ENCODE data around the gene ATG101.

- TF ChIP-seq TAF1 (IDR thresholded peaks at IDR 0.05; ENCODE audit: borderline replicate concordance, insufficient read depth, low read length) (no peak), POLR2AphosphoS5 (IDR thresholded peaks at IDR 0.05; ENCODE audit: low read depth, low read length) (no peak), REST (IDR thresholded peaks at IDR 0.05; ENCODE audit: insufficient read depth in 1 of 2, low read depth in 2 of 2, low read length in 2 of 2) (no peak)
Measured at GRCh38 chr12:52033446-52034140, 36.2 kb upstream of the ATG101 start.
